Hepatocyte (in vitro differentiated cells): ENCODE results near the gene PLK5.

Experiments
- CTCF ChIP-seq: fragments of 200-600 bp; sonication (generic); IDR thresholded peaks from 2 replicates; pipeline ENCODE4 v1.5.1; 2016; ENCODE audit warnings: antibody characterized with exemption, mild to moderate bottlenecking; ENCODE audit not compliant: poor library complexity
- EZH2 ChIP-seq: fragments of 200-600 bp; sonication (generic); IDR thresholded peaks from 2 replicates; pipeline ENCODE4 v1.6.1; 2016; ENCODE audit warnings: antibody characterized with exemption, mild to moderate bottlenecking, borderline replicate concordance

- no peak for TF ChIP-seq CTCF
- TF ChIP-seq EZH2, result no peak
Observed at GRCh38 chr19:1501200-1501595, 22.7 kb upstream of the PLK5 start.
